GM12873 (cell line): ENCODE measurements around the gene TIA1.

Experiments
- TF ChIP-seq, protein P1 (sequence below): IDR thresholded peaks from 2 replicates; pipeline ENCODE4 v1.5.1; 2012; ENCODE audit warnings: low read depth, mild to moderate bottlenecking, moderate library complexity, low read length, control low read depth; ENCODE audit not compliant: insufficient read depth; ENCODE audit errors: missing control alignments

TIA1 gene

DNA sequence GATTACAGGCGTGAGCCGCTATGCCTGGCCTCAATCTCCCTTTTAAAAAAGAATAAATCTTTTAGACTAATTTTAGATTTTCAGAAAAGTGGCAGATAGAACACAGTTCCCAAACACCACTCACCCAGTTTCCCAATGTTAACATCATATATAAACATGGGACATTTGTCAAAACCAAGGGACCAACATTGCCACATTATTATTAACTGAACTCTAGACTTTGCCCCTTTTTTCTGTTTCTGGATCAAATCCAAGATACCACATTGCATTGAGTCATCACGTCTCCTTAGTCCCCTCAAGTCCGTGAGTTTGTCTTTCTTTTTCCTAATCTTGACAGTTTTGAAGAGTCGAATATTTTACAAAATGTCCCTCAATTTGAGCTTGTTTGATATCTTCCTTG, 60.0 kb downstream of the TIA1 start:
- TF ChIP-seq, protein P1, sequence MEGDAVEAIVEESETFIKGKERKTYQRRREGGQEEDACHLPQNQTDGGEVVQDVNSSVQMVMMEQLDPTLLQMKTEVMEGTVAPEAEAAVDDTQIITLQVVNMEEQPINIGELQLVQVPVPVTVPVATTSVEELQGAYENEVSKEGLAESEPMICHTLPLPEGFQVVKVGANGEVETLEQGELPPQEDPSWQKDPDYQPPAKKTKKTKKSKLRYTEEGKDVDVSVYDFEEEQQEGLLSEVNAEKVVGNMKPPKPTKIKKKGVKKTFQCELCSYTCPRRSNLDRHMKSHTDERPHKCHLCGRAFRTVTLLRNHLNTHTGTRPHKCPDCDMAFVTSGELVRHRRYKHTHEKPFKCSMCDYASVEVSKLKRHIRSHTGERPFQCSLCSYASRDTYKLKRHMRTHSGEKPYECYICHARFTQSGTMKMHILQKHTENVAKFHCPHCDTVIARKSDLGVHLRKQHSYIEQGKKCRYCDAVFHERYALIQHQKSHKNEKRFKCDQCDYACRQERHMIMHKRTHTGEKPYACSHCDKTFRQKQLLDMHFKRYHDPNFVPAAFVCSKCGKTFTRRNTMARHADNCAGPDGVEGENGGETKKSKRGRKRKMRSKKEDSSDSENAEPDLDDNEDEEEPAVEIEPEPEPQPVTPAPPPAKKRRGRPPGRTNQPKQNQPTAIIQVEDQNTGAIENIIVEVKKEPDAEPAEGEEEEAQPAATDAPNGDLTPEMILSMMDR = no peak

DNA sequence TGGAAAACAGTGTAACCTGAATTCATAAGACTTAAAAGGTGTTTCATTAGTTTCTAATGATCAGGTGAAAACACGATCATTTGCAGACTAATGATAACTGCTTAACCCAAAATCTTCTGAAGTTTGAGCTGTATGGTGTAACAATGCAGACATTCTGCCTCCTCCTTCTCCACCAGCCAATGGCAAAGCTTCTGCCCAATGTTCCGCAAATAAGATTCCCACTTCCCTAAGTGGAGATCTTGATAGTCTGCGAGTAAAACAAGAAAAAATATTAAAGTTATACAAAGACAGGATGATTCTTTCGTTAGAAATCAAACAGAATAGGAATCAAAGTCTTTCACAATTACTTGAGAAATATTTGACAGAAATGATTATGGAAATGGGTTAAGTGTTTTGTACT, 65.7 kb downstream of the TIA1 start:
- TF ChIP-seq, protein P1 = no peak

DNA sequence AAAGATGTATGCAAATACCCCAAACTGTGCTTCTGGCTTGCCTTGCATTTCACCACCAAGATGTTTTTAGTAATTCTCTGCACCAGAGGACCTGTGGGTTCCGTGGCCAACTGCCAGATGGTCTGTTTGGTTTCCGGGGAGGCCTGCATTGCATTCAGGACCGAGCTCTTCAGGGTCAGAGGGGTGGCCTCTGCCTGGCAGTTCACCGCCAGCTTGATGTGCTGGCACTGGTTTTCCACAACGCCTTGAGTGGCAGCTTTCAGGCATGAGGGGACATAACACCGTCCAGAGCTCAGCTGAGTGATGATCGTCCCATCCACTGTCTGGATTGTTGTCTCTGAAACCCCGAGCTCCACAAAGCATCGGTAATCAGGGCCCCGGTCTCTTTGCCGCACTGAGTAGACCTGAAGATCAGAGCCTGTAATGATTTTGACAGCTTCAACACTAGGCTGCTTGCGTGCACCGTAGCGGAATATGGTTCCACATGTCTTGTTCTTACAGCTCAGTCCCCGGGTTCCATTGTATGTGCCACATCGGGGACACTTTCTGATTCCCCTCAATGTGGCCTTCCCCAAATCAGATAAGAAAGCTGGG, 67.0 kb downstream of the TIA1 start:
- TF ChIP-seq, protein P1 = no peak

DNA sequence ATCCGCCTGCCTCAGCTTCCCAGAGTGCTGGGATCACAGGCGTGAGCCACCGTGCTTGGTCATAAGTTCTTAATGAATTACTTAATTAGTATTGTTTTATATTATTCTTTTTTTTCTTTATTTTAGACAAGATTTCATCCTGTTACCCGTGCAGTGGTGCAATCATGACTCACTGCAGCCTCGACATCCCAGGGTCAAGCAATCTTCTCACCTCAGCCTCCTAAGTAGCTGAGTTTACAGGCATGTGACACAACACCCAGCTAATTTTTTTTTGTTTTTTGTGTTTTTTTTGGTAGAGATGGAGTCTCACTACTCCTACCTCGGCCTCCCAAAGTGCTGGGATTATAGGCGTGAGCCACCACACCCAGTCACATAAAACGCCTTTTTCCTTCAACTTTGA, 74.9 kb downstream of the TIA1 start:
- TF ChIP-seq, protein P1 = no peak

DNA sequence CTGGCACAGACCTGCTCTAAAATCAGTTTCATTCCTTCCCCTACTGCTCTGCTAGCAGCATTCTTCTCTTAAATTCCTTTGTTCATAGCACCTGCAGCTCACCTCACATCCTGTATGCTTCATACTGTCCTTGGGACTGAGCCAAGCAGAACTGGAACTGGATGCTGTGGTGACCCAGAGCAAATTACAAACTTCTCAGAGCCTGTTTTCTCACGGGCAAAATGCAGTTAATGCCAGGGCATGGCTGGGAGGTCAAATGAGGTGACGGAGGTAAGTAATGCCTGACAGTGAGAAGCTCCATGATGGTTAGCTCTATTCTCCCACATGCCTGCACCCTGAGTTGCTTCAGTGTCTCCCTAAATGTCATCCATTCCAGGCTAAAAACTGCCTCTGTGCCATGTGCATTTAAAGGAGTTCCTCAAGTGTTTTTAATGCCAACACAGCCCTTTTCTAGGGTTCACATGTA, 87.3 kb downstream of the TIA1 start:
- TF ChIP-seq, protein P1 = no peak

DNA sequence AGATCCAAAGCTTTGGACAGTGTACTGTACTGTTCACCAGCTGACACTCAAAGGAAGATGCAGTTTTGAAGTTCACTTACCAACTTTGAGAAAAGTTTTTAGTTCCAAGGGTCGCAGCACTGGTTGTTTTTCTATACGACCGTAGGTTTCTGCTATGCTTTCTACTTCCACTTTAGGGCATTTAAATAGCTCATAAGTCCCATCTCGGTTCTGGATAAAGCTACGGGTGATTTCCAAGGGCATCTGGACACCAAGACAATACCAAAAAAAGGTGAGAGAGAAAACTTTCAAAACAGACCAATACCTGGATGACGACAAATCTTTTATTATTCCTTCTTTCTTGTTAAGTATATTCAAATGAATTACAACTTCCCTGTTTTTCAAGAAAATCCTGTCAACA, 87.9 kb downstream of the TIA1 start:
- TF ChIP-seq, protein P1 = no peak
